OCI-LY3 (cell line): Measurements from ENCODE around the gene LRP11.

Source experiments
- H2AFZ ChIP-seq: fragments of 200-600, 300-600 bp; shearing (Covaris generic); 2 replicates; pipeline ENCODE4 v1.6.0; 2014; ENCODE audit warnings: antibody characterized with exemption, low read depth, low read length
- H3K27ac ChIP-seq: fragments of 200-600, 300-600 bp; sonication (generic); 2 replicates; pipeline ENCODE4 v1.5.1; 2014; ENCODE audit warnings: mild to moderate bottlenecking, low read length, moderate library complexity, mixed read lengths
- H3K27me3 ChIP-seq: fragments of 200-600, 300-600 bp; sonication (generic); 2 replicates; pipeline ENCODE4 v1.6.1; 2014; ENCODE audit warnings: low read depth, low read length, mixed read lengths
- H3K36me3 ChIP-seq: fragments of 200-600, 300-600 bp; sonication (generic); replicated peaks from 2 replicates; pipeline ENCODE3; 2014; ENCODE audit warnings: low read depth, low read length, mixed read lengths
- H3K4me1 ChIP-seq: fragments of 300-600, 200-600 bp; sonication (generic); 2 replicates; pipeline ENCODE4 v1.6.1; 2014; ENCODE audit warnings: low read length, mixed read lengths
- H3K4me2 ChIP-seq: fragments of 200-600, 300-600 bp; sonication (generic); 2 replicates; pipeline ENCODE4 v1.6.1; 2014; ENCODE audit warnings: low read length, mixed read lengths
- H3K4me3 ChIP-seq: fragments of 300-600, 200-600 bp; sonication (generic); 2 replicates; pipeline ENCODE4 v1.5.1; 2014; ENCODE audit warnings: antibody characterized with exemption, mild to moderate bottlenecking, low read length, moderate library complexity
- H3K79me2 ChIP-seq: fragments of 300-600, 200-600 bp; shearing (Covaris generic); 2 replicates; pipeline ENCODE4 v1.6.1; 2014; ENCODE audit warnings: mild to moderate bottlenecking, low read length, mixed read lengths
- H3K9ac ChIP-seq: fragments of 300-600, 200-600 bp; shearing (Covaris generic); 2 replicates; pipeline ENCODE4 v1.6.0; 2014; ENCODE audit warnings: mild to moderate bottlenecking, low read length, moderate library complexity
- H3K9me3 ChIP-seq: fragments of 200-600, 300-600 bp; shearing (Covaris generic); 2 replicates; pipeline ENCODE4 v1.6.1; 2014; ENCODE audit warnings: low read length, mixed read lengths; ENCODE audit not compliant: insufficient read depth
- H4K20me1 ChIP-seq: fragments of 200-600, 300-600 bp; sonication (generic); 2 replicates; pipeline ENCODE4 v1.6.1; 2016; ENCODE audit warnings: low read length, mixed read lengths; ENCODE audit not compliant: insufficient read depth
- EZH2phosphoT487 ChIP-seq: fragments of 200-600 bp; shearing (Covaris generic); IDR thresholded peaks from 2 replicates; pipeline ENCODE4 v1.6.1; 2018; ENCODE audit warnings: antibody characterized with exemption, mixed run types, low read depth
- TF ChIP-seq, protein P1 (sequence below): fragments of 200-600, 300-600 bp; sonication (generic); IDR thresholded peaks from 2 replicates; pipeline ENCODE4 v1.5.1; 2014; ENCODE audit warnings: antibody characterized with exemption, low read length, low read depth

LRP11 gene

GRCh38 chr6:149891259-149891658, 27.1 kb upstream of the LRP11 start:
- H3K4me3 ChIP-seq = no peak overlapping the region
- H2AFZ ChIP-seq = no peak overlapping the region
- TF ChIP-seq, protein P1, sequence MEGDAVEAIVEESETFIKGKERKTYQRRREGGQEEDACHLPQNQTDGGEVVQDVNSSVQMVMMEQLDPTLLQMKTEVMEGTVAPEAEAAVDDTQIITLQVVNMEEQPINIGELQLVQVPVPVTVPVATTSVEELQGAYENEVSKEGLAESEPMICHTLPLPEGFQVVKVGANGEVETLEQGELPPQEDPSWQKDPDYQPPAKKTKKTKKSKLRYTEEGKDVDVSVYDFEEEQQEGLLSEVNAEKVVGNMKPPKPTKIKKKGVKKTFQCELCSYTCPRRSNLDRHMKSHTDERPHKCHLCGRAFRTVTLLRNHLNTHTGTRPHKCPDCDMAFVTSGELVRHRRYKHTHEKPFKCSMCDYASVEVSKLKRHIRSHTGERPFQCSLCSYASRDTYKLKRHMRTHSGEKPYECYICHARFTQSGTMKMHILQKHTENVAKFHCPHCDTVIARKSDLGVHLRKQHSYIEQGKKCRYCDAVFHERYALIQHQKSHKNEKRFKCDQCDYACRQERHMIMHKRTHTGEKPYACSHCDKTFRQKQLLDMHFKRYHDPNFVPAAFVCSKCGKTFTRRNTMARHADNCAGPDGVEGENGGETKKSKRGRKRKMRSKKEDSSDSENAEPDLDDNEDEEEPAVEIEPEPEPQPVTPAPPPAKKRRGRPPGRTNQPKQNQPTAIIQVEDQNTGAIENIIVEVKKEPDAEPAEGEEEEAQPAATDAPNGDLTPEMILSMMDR = no peak
- no peak for TF ChIP-seq EZH2phosphoT487
- no peak overlapping the region for H3K4me2 ChIP-seq
- no peaks in the 10 kb centered on the region for H3K9me3 ChIP-seq
- H3K79me2 ChIP-seq = no peaks in the 10 kb centered on the region
- H3K27ac ChIP-seq = no peak overlapping the region
- H4K20me1 ChIP-seq = no peaks in the 10 kb centered on the region
- no peaks in the 10 kb centered on the region for H3K4me1 ChIP-seq
- no peaks in the 10 kb centered on the region for H3K27me3 ChIP-seq
- H3K9ac ChIP-seq = no peak overlapping the region
- H3K36me3 ChIP-seq = no peaks in the 10 kb centered on the region

DNA sequence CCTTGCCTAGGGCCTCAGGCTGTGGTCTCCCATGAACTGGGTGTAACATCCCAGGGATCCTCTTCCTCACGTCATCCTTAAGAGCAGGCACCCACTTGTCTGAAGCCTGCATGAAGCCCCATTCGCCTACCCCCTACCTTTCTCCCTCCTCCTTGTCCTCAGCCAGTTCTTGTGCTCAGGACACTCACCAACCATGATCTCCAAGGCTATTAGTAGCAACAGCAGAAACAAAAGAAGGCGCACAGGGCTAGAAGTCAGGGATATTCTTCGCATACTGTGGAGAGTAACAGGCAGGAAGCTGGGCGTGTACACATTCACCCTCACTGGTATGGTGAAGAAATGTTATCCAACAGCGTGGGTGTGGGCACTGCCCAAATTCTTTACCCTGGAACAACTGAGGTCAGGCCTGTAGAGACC, 26.5 kb upstream of the LRP11 start:
- Histone ChIP-seq H3K27me3 (no peaks in the 10 kb centered on the region), H3K4me1 (no peaks in the 10 kb centered on the region), H3K9me3 (no peaks in the 10 kb centered on the region), H3K36me3 (no peaks in the 10 kb centered on the region), H3K79me2 (no peaks in the 10 kb centered on the region), H3K4me3 (no peak overlapping the region), H3K4me2 (no peak overlapping the region), H3K9ac (no peak overlapping the region), H4K20me1 (no peaks in the 10 kb centered on the region), H2AFZ (no peak overlapping the region), H3K27ac (no peak overlapping the region)
- no peak for TF ChIP-seq EZH2phosphoT487
- TF ChIP-seq, protein P1 = no peak

GRCh38 chr6:149889326-149889725, 25.2 kb upstream of the LRP11 start:
- Histone ChIP-seq H2AFZ (no peak overlapping the region), H3K4me3 (no peak overlapping the region), H3K4me2 (no peak overlapping the region), H3K36me3 (no peaks in the 10 kb centered on the region), H3K79me2 (no peaks in the 10 kb centered on the region), H3K9ac (no peak overlapping the region), H3K27me3 (no peaks in the 10 kb centered on the region), H4K20me1 (no peaks in the 10 kb centered on the region), H3K27ac (no peak overlapping the region), H3K4me1 (no peaks in the 10 kb centered on the region), H3K9me3 (no peaks in the 10 kb centered on the region)
- TF ChIP-seq, protein P1 = no peak
- no peak for TF ChIP-seq EZH2phosphoT487

GRCh38 chr6:149888659-149889058, 24.5 kb upstream of the LRP11 start:
- Histone ChIP-seq H3K79me2 (no peaks in the 10 kb centered on the region), H2AFZ (no peak overlapping the region), H3K4me1 (no peaks in the 10 kb centered on the region), H3K27ac (no peak overlapping the region), H3K9me3 (no peaks in the 10 kb centered on the region), H3K27me3 (no peaks in the 10 kb centered on the region), H3K4me3 (no peak overlapping the region), H3K4me2 (no peak overlapping the region), H3K9ac (no peak overlapping the region), H4K20me1 (no peaks in the 10 kb centered on the region), H3K36me3 (no peaks in the 10 kb centered on the region)
- TF ChIP-seq EZH2phosphoT487 = no peak
- TF ChIP-seq, protein P1 = no peak
